Fibroblast of skin of abdomen (primary cell): ENCODE data around the gene WEE1. TPM values are rescaled to one million over a fixed set of nuclear protein-coding genes. Genes with fewer than 3 reads are reported as not detected.
"Not testable (repeated sequence)": the region's sequence is repeated elsewhere in the genome, so short reads cannot be mapped to it uniquely, and the experiment has no call there.

ENCODE experiments used
- DNase-seq: peaks from one replicate; pipeline ENCODE4 v3.0.0-alpha.2; 2013
- polyA plus RNA-seq, 2 experiments: library from polyadenylated mRNA; unstranded; fragments of 120-200 nt; gene quantifications; one replicate each; pipeline ENCODE4 v1.2.1, GENCODE V29; 2013; ENCODE audit not compliant: insufficient read length in 2 of 2

WEE1 gene
- 30.1 TPM for polyA plus RNA-seq (2013, experiment 1 of 2; ENCODE audit: insufficient read length)
- polyA plus RNA-seq (2013, experiment 2 of 2; ENCODE audit: insufficient read length), result 33.7 TPM

DNA sequence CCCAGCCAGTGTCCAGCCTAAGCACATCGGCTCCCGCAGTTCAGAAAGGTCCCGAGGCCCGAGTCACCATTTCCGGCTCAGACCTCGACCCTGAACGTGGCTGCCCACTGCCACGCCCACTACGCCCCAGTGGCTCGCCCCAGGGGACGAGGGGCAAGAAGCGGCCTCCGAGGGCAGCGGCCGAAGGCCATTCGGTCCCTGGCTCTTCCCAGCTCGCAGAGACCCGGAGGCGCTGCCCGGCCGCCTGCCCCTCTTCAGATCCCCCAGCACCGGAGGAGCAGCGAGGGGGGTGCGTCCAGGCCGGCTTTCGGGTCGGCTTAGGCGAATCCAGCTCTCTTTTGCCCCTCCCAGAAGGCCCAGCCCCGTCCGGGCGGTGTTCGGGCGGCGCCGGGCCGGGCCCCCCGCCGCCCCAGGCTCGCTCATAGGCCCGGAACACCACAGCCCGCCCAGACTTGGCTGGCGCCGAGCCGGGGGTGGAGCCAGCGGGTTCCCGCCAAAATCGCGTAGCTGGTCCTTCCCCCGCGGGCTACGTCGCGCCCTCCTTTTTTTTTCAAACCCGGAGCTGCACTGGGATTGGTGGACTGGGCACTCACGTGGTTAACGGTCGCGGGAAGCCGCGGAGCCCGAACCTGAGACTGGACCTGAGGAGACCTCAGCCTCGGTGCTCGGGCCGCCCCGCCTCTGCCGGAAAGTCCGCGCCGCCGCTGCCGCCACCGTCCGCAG, at the start of gene WEE1:
Gene WEE1, plus strand, starts transcription at position 619 of the 723 bp plus-strand sequence. CDS start 264 bp downstream, outside the sequence.
- peak; percentile 99 for DNase-seq

DNA sequence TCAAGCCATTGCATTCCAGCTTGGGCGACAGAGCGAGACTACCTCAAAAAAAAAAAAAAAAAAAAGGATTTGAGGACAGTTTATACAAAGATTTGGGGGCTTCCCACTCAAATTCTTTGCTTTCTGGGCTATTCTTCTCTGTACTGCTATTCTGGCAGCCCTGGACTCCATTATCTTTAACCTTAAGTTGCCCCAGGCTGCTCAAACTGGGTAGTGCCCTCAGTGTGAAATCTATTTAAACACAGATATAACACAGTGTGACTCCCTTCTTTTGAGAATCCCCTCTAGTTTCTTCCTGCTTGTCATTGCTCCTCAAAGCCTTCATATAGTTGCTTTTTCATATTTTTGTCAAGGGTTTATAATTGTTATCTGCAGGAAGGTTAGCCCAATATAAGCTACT, 49.5 kb upstream of the WEE1 start:
- no peak for DNase-seq

GRCh38 chr11:9525116-9525515, 48.4 kb upstream of the WEE1 start:
- DNase-seq, result no peak

GRCh38 chr11:9527481-9528135, 45.9 kb upstream of the WEE1 start:
- DNase-seq, result peak; percentile 94

DNA sequence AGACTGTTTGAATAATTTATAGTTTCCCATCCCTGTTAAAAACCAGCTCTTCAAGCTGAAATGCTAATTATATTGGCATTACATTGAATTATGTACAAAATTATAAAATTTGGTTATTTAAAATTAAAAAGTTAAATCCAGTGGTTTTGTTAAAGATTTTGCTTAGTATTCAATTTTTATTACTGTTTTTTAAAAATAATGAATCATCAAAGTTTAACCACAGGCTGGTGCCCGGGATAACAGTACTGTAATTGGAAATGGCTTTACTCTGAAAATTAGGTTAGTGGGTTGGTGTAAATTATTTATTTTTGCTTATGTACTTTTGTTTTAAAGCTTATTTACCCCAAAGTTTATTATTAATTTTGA, 45.4 kb upstream of the WEE1 start:
- DNase-seq, result no peak

DNA sequence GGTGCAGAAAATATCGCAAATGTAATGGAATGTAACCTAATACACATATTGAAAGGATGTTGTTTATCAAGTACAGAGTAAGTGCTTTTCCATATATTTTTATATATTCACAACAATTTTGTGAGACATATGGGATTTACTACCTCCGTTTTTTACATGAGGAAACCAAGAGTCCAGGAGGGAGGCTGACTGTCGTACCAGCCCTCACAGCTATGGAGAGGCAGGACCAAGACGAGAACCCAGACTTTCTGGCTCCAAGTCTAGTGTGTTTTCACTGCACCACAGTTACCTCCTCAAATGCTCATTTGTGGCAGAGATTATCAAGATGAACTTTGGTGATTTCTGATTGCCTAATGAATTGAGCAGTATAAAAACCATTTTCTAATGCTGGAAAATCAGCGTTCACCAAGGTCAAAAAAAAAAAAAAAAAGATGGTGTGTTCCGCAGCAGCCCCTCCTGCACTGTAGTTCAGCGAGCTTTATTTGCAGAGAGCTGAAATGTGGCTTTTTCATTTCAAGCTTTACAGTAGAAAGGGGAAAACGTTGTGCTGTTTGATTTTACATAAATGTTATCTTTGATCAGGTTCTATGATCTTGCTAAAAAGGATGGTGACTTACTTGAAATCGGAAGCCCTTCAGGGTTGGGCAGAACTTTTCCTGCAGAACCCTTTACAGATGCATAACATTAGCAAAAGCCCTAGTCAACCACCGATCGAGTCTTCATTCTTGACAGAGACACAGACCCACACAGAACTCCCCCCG, 44.7 kb upstream of the WEE1 start:
- DNase-seq, result no peak

- no peak for DNase-seq
Observed at GRCh38 chr11:9529334-9529650, 44.2 kb upstream of the WEE1 start.

- no peak for DNase-seq
Observed at GRCh38 chr11:9530020-9530621, 43.3 kb upstream of the WEE1 start.

GRCh38 chr11:9530901-9531625, 42.4 kb upstream of the WEE1 start:
- no peak for DNase-seq

- DNase-seq, result no peak
Observed at GRCh38 chr11:9533058-9533457, 40.4 kb upstream of the WEE1 start.

DNA sequence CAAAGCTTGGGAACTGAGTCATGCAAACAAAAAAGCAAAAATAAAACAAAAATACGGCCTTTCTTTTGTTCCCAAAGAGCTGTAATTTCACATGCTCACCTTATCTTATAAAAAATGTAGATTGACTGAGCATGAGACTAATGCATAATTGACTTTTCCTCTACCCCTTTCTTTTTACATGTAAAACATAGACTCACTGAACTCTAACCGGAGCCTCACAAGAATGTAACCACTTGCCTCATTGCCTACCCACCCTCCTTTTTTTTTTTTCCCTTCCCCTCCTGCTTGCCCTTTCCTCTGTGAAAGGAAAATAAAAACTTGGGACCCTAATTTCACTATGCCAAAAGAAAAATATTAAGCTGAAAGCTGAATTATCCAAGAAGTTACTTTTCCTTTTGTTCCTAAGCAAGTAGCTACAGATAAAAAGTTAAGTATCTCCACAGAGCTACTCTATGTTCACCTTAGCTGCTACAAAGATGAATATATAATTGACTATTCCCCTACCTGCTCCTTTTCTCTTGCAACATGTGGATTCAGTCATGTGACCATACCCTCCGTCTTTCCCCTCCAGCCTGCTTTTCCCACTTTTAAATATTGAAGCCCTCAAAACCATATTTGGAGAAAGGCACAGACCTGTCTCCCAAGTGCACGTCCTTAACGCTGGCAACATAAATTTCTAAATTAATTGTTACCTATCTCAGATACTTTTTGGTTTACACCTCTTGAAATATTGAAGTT, 39.6 kb upstream of the WEE1 start:
- DNase-seq, result peak; percentile 33

DNA sequence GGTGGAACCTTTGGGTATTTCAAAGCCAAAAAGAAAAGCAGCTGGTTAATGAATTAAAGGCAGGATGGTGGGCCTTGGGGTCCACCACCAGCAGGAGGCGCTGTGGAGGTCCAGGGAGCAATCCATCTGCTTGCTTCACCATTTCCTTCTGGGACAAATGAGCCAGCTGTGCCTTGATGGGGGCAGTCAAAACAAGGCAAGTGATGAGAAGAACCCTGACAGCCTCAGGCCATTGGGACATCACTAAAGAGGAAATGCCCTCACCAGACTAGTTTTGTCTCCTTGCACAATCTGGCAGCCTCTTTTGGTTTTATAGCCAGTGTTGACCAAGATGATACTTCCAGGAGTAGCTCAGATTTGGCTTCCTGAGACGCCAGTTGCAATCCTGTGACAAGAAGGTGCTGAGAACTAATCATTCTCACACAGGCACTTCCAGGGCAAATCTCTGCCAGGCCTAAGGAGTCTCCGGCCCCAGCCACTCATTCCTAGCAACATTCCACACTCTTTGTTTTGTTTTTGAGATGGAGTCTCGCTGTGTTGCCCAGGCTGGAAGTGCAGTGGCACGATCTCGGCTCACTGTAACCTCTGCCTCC, 38.2 kb upstream of the WEE1 start:
- DNase-seq, result peak; percentile 30

GRCh38 chr11:9538548-9538947, 34.9 kb upstream of the WEE1 start:
- DNase-seq, result no peak

- not testable (repeated sequence) for DNase-seq
Observed at GRCh38 chr11:9549216-9549615, 24.3 kb upstream of the WEE1 start.

DNA sequence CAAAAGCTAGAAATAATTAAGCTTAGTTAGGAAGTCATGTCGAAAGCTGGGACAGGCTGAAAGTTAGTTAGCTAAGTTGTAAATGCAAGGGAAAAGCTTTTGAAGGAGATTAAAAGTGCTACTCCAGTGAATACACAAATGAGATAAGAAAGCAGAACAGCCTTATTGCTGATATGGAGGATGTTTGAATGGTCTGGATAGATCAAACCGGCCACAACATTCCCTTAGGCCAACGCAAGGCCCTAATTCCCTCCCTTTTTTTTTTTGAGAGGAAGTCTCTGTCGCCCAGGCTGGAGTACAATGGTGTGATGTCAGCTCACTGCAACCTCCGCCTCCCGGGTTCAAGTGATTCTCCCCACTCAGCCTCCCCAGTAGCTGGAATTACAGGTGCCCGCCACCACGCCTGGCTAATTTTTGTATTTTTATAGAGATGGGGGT, 23.3 kb upstream of the WEE1 start:
- DNase-seq, result no peak

DNA sequence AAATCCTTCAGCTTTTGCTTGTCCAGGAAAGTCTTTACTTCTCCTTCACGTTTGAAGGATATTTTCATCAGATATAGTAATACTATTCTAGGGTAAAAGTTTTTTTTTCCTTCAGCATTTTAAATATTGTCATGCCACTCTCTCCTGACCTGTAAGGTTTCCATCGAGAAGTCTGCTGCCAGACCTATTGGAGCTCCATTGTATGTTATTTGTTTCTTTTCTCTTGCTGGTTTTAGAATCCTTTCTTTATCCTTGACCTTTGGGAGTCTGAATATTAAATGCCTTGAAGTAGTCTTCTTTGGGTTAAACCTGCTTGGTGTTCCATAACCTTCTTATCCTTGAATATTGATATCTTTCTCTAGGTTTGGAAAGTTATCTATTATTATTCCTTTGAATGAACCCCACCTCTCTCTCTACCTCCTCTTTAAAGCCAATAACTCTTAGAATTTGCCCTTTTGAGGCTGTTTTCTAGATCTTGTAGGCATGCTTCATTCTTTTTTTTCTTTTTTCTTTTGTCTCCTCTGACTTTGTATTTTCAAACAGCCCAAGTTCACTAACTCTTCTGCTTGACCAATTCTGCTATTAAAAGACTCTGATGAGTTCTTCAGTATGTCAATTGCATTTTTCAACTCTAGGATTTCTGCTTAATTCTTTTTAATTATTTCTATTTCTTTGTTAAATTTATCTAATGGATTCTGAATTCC, 12.0 kb upstream of the WEE1 start:
- DNase-seq, result no peak

GRCh38 chr11:9562716-9563115, 10.8 kb upstream of the WEE1 start:
- no peak for DNase-seq

DNA sequence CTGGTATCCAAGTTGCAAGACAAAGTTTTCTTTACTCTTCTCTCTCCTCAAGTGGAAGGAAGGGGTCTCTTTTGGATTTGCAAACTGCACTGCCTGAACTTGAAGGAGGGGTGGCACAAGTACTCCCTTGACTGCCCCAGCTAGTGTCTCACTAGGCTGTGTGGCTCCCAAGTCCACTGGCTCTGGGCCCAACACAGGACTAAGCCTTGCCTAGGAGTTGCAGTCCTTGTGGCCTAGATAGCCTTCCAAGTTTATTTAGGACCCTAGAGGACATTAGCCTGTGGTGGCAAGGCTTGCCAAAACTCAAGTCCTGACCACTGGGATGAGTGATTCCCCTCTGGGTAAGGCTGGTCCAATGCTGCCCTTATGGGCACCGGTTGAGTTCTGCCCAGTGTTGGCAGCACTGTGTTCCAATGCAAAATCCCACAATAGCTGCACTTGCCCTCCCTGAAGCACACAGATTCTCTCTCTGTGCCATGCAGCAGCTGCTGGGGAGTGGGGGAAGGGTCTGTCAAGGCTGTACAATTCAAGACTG, 10.2 kb upstream of the WEE1 start:
- DNase-seq, result no peak

DNA sequence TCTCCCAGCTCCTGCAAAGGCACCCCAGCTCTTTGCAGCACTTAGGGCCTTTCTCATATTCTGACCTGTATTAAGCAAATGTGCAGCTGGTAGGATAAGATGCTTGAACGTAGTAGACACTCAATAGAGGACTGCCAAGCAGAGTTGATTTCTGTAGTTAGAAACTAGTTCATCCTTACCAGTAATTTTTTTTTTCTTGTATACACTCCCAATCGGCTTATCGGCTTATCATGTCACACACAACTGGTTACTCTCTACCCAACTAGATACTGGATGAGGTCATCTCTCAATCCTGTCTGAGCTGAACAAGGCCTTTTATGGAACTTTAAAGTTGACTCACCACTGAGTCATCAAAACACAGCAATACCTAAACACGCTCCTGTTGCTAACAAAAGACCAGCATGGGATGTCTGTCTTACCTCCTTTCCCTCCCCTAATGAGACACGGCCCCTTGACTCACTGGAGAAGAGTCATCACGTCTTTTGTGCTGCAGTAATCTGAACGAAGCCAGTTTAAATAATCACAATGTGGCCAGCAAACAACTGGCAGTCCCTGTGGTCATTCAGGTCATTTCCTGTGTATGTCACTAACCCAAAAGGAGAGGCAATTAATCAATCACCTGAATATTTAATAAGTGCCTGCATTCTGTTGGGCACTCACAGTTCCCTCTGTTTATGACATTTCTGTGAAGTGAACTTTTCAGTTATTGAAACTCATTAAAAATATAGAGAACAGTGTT, 7.5 kb upstream of the WEE1 start:
- peak; percentile 100 for DNase-seq
